GM10266 (cell line): ENCODE results near the gene SRR.
A peak's percentile ranks its signal among the peaks of the same experiment; 100 is the strongest.

Experiments used
- DNase-seq: peaks from one replicate; pipeline ENCODE4 v3.0.0; 2012; ENCODE audit errors: extremely low spot score
- CTCF ChIP-seq: IDR thresholded peaks from 2 replicates; pipeline ENCODE4 v1.5.1; 2012; ENCODE audit warnings: mild to moderate bottlenecking, low read depth; ENCODE audit not compliant: control insufficient read depth, insufficient read depth; ENCODE audit errors: missing control alignments

Gene SRR

GRCh38 chr17:2266045-2266864 is 37.5 kb upstream of the SRR start:
- peak; percentile 59 for DNase-seq
- no peak for TF ChIP-seq CTCF

GRCh38 chr17:2266865-2267228 is 36.9 kb upstream of the SRR start:
- no peak for DNase-seq
- TF ChIP-seq CTCF, result no peak

GRCh38 chr17:2267354-2267753 is 36.4 kb upstream of the SRR start:
- no peak for DNase-seq

GRCh38 chr17:2271985-2272702 is 31.6 kb upstream of the SRR start:
- no peak for DNase-seq
- TF ChIP-seq CTCF, result no peak

More at GRCh38 chr17:2267354-2267753, 36.4 kb upstream of the SRR start:
- no peak for TF ChIP-seq CTCF

- no peak for DNase-seq
- TF ChIP-seq CTCF, result no peak
Observed at GRCh38 chr17:2274414-2274813, 29.3 kb upstream of the SRR start.

- no peak for DNase-seq
- no peak for TF ChIP-seq CTCF
Observed at GRCh38 chr17:2275722-2276121, 28.0 kb upstream of the SRR start.
